HG03175 (cell line): ENCODE measurements around the gene TSTD1.
"Not testable (repeated sequence)": the region's sequence is repeated elsewhere in the genome, so short reads cannot be mapped to it uniquely, and the experiment has no call there.

Experiments used
- ATAC-seq: cut with Tn5 transposase; IDR thresholded peaks from one replicate; pipeline ENCODE4 v1.9.1; 2021; ENCODE audit warnings: mild to moderate bottlenecking, moderate library complexity; ENCODE audit not compliant: unreplicated experiment

Gene TSTD1

GRCh38 chr1:161069241-161069640, 30.5 kb upstream of the TSTD1 start:
- ATAC-seq = peak; percentile 3

- ATAC-seq = peak; percentile 52
These were observed 29.8 kb upstream of the TSTD1 start for GRCh38 chr1:161068306-161069234.

- ATAC-seq = no peak
These were observed 27.9 kb upstream of the TSTD1 start for GRCh38 chr1:161066694-161067093.

GRCh38 chr1:161065681-161066080, 26.9 kb upstream of the TSTD1 start:
- not testable (repeated sequence) for ATAC-seq

- not testable (repeated sequence) for ATAC-seq
These were observed 25.2 kb upstream of the TSTD1 start for GRCh38 chr1:161063936-161064335.

- no peak for ATAC-seq
These were observed 22.7 kb upstream of the TSTD1 start for GRCh38 chr1:161061419-161061818.

GRCh38 chr1:161059293-161059692, 20.5 kb upstream of the TSTD1 start:
- ATAC-seq = no peak

- no peak for ATAC-seq
These were observed 16.0 kb upstream of the TSTD1 start for GRCh38 chr1:161054805-161055204.

GRCh38 chr1:161054232-161054631, 15.5 kb upstream of the TSTD1 start:
- ATAC-seq = no peak

GRCh38 chr1:161052899-161053298, 14.1 kb upstream of the TSTD1 start:
- ATAC-seq = no peak

GRCh38 chr1:161051219-161051618, 12.5 kb upstream of the TSTD1 start:
- no peak for ATAC-seq

- ATAC-seq = no peak
These were observed 10.4 kb upstream of the TSTD1 start for GRCh38 chr1:161048949-161049722.

- no peak for ATAC-seq
These were observed 9.0 kb upstream of the TSTD1 start for GRCh38 chr1:161047436-161048420.

- ATAC-seq = peak; percentile 50
These were observed 8.0 kb upstream of the TSTD1 start for GRCh38 chr1:161046605-161047228.

GRCh38 chr1:161045736-161046604, 7.2 kb upstream of the TSTD1 start, which contains the start of gene USF1:
TSS of gene USF1 (minus strand) at chr1:161045977. CDS start at chr1:161043275, 2,702 bp downstream.
- ATAC-seq = peak; percentile 59

GRCh38 chr1:161044908-161045735, 6.4 kb upstream of the TSTD1 start:
- peak; percentile 56 for ATAC-seq

- no peak for ATAC-seq
These were observed 5.8 kb upstream of the TSTD1 start for GRCh38 chr1:161044535-161044907.

- no peak for ATAC-seq
These were observed 782 bp upstream of the TSTD1 start for GRCh38 chr1:161039546-161039945.
